Mesenteric fat pad (tissue), 1 donor: ENCODE data around the gene ZNF512B. TPM values are rescaled to one million over a fixed set of nuclear protein-coding genes. Genes with fewer than 3 reads are reported as not detected.

Experiments used
- microRNA-seq: library from miRNA; unstranded; fragments of <30 nt; microRNA quantifications from one replicate; pipeline ENCODE4 v1.2.0, GENCODE V29; 2020; ENCODE audit warnings: borderline number of aligned reads
- total RNA-seq: library from RNA; stranded (reverse); fragmentation: NEBNext Ultra II Directional; extraction: Animal tissue kit (Norgen Biotek cat#: 25700); gene quantifications from one replicate; pipeline ENCODE4 v1.2.1, GENCODE V29; 2021
- donor health status: DM: yes; HTN: yes; CAD: no.

The ZNF512B gene
- total RNA-seq, 1 donor from 2014 or later: 18.7 TPM

Small RNA genes lying within 50 kb of the gene (microRNA-seq; reads per million reads assigned to microRNA genes)
- gene MIR1914 (not detected), gene MIR647 (not detected), gene MIR941-1 (not detected), gene MIR941-2 (not detected), gene MIR941-3 (not detected), gene MIR941-4 (not detected), gene MIR941-5 (not detected)

Other genes starting within 250 kb of the ZNF512B start
- gene LIME1, start 233.3 kb downstream of the ZNF512B start, total RNA-seq: 6.5 TPM
- gene SLC2A4RG, start 230.2 kb downstream of the ZNF512B start, total RNA-seq: 62.0 TPM
- 34.7 TPM for gene ZBTB46, start 138.7 kb downstream of the ZNF512B start, total RNA-seq
- not detected for gene ABHD16B, start 108.4 kb downstream of the ZNF512B start, total RNA-seq
- gene TPD52L2, start 104.7 kb downstream of the ZNF512B start, total RNA-seq: 114 TPM
- 50.5 TPM for gene DNAJC5, start 74.8 kb downstream of the ZNF512B start, total RNA-seq
- gene UCKL1, start 13.5 kb downstream of the ZNF512B start, total RNA-seq: 36.0 TPM
- gene SAMD10, start 9.7 kb upstream of the ZNF512B start, total RNA-seq: 2.9 TPM
- 46.3 TPM for gene PRPF6, start 11.2 kb upstream of the ZNF512B start, total RNA-seq
- 0.74 TPM for gene C20orf204, start 66.3 kb upstream of the ZNF512B start, total RNA-seq
- gene SOX18, start 79.7 kb upstream of the ZNF512B start, total RNA-seq: 70.5 TPM
- gene TCEA2, start 93.3 kb upstream of the ZNF512B start, total RNA-seq: 42.5 TPM
- 29.0 TPM for gene RGS19, start 109.6 kb upstream of the ZNF512B start, total RNA-seq
- 1.3 TPM for gene OPRL1, start 110.2 kb upstream of the ZNF512B start, total RNA-seq
- gene LKAAEAR1, start 114.5 kb upstream of the ZNF512B start, total RNA-seq: not detected
- gene NPBWR2, start 137.6 kb upstream of the ZNF512B start, total RNA-seq: not detected
- gene MYT1, start 194.5 kb upstream of the ZNF512B start, total RNA-seq: not detected